HAP-1 (cell line): Measurements from ENCODE around the gene TRIP10.
"Not testable (repeated sequence)": the region's sequence is repeated elsewhere in the genome, so short reads cannot be mapped to it uniquely, and the experiment has no call there.

Experiments
- DNase-seq, 2 experiments: peaks; one replicate each; pipeline ENCODE4 v3.0.0-alpha.2; 2016 to 2020; ENCODE audit warnings: low spot score in 2 of 2
- H3K27me3 ChIP-seq: fragments of 250-450 bp; sonication (Bioruptor Pico); 2 replicates; pipeline ENCODE4 v1.5.1; 2020; ENCODE audit warnings: low read depth, mild to moderate bottlenecking, moderate library complexity
- H3K36me3 ChIP-seq: fragments of 250-450 bp; sonication (Bioruptor Pico); replicated peaks from 2 replicates; pipeline ENCODE4 v1.5.1; 2020; ENCODE audit warnings: mild to moderate bottlenecking
- H3K4me1 ChIP-seq: fragments of 250-450 bp; sonication (Bioruptor Pico); 2 replicates; pipeline ENCODE4 v1.5.1; 2020; ENCODE audit warnings: mild to moderate bottlenecking
- H3K4me3 ChIP-seq: fragments of 250-450 bp; sonication (Bioruptor Pico); 2 replicates; pipeline ENCODE4 v1.5.1; 2020; ENCODE audit warnings: mild to moderate bottlenecking, moderate library complexity
- H3K9me3 ChIP-seq: fragments of 250-450 bp; sonication (Bioruptor Pico); 2 replicates; pipeline ENCODE4 v1.5.1; 2020; ENCODE audit warnings: mild to moderate bottlenecking, moderate library complexity
- in situ Hi-C: fragments of 300-500 bp; cut with MboI; formaldehyde crosslinking; loops from 3 replicates; pipeline ENCODE4 v1.14.3; 2020; ENCODE audit warnings: low sequenced_read_pairs, inconsistent platforms, mixed read lengths

The TRIP10 gene

GRCh38 chr19:6736917-6737283, 2.6 kb upstream of the TRIP10 start:
- H3K4me3 ChIP-seq = peak overlapping the region; percentile 74
- peaks cover 24% of the 10 kb centered on the region for H3K4me1 ChIP-seq

GRCh38 chr19:6737284-6737872, 2.1 kb upstream of the TRIP10 start, which contains the start of gene GPR108:
GPR108 (minus strand) TSS chr19:6737580; CDS start chr19:6737576, 4 bp downstream.
- Histone ChIP-seq H3K4me1 (peaks cover 24% of the 10 kb centered on the region), H3K9me3 (no peaks in the 10 kb centered on the region), H3K4me3 (peak within 1 kb of the TSS; percentile 74), H3K36me3 (peaks cover 9% of the 10 kb centered on the region), H3K27me3 (no peaks in the 10 kb centered on the region)
- DNase-seq = peak; percentile 99 to 100
- in situ Hi-C loops = loop anchor here (5.0 kb wide), 1 partner anchor 220 kb away; no protein-coding TSS in a partner anchor

More at GRCh38 chr19:6736917-6737283, 2.6 kb upstream of the TRIP10 start:
- in situ Hi-C loops = loop anchor here (5.0 kb wide), 1 partner anchor 220 kb away; no protein-coding TSS in a partner anchor
- Histone ChIP-seq H3K9me3 (no peaks in the 10 kb centered on the region), H3K36me3 (peaks cover 6% of the 10 kb centered on the region), H3K27me3 (no peaks in the 10 kb centered on the region)
- DNase-seq = peak in 1 of 2 experiments; percentile 69

GRCh38 chr19:6737873-6738786, 1.4 kb upstream of the TRIP10 start:
- no peak for DNase-seq
- Histone ChIP-seq H3K27me3 (no peaks in the 10 kb centered on the region), H3K4me3 (no peak overlapping the region; the same call in none of the 2 replicates), H3K36me3 (peaks cover 17% of the 10 kb centered on the region), H3K9me3 (no peaks in the 10 kb centered on the region), H3K4me1 (peaks cover 24% of the 10 kb centered on the region)
- in situ Hi-C loops = loop anchor here (5.0 kb wide), 1 partner anchor 221 kb away; no protein-coding TSS in a partner anchor

- Histone ChIP-seq H3K27me3 (no peaks in the 10 kb centered on the region), H3K4me3 (peak overlapping the region; percentile 26), H3K4me1 (peaks cover 25% of the 10 kb centered on the region), H3K9me3 (no peaks in the 10 kb centered on the region), H3K36me3 (peaks cover 23% of the 10 kb centered on the region)
- DNase-seq = peak; percentile 91 to 93
- in situ Hi-C loops = loop anchor here (5.0 kb wide), 1 partner anchor 222 kb away; no protein-coding TSS in a partner anchor
Measured at GRCh38 chr19:6738787-6739389, 592 bp upstream of the TRIP10 start.

- Histone ChIP-seq H3K27me3 (no peaks in the 10 kb centered on the region), H3K4me1 (peaks cover 35% of the 10 kb centered on the region), H3K4me3 (peak overlapping the region; percentile 90), H3K36me3 (peaks cover 34% of the 10 kb centered on the region), H3K9me3 (no peaks in the 10 kb centered on the region)
- DNase-seq = peak in 1 of 2 experiments; percentile 62
- in situ Hi-C loops = loop anchor here (5.0 kb wide), 1 partner anchor 223 kb away; no protein-coding TSS in a partner anchor
Measured at GRCh38 chr19:6739883-6740588, 556 bp downstream of the TRIP10 start.

- Histone ChIP-seq H3K4me1 (peaks cover 34% of the 10 kb centered on the region), H3K27me3 (no peaks in the 10 kb centered on the region), H3K9me3 (no peaks in the 10 kb centered on the region), H3K4me3 (peak overlapping the region; percentile 90), H3K36me3 (peaks cover 40% of the 10 kb centered on the region)
- in situ Hi-C loops = no loop called here
- peak; percentile 14 to 78 for DNase-seq
Measured at GRCh38 chr19:6740589-6741343, 1.3 kb downstream of the TRIP10 start.

GRCh38 chr19:6743066-6743465, 3.6 kb downstream of the TRIP10 start:
- H3K27me3 ChIP-seq = no peaks in the 10 kb centered on the region
- no peak overlapping the region for H3K4me3 ChIP-seq
- in situ Hi-C loops = no loop called here
- peaks cover 28% of the 10 kb centered on the region for H3K4me1 ChIP-seq
- no peaks in the 10 kb centered on the region for H3K9me3 ChIP-seq
- DNase-seq = no peak
- H3K36me3 ChIP-seq = peaks cover 61% of the 10 kb centered on the region

GRCh38 chr19:6743714-6744380, 4.4 kb downstream of the TRIP10 start:
- Histone ChIP-seq H3K4me3 (no peak overlapping the region), H3K4me1 (peaks cover 20% of the 10 kb centered on the region), H3K36me3 (peaks cover 69% of the 10 kb centered on the region), H3K27me3 (no peaks in the 10 kb centered on the region), H3K9me3 (no peaks in the 10 kb centered on the region)
- DNase-seq = peak in 1 of 2 experiments; percentile 34
- in situ Hi-C loops = no loop called here

- in situ Hi-C loops = no loop called here
- Histone ChIP-seq H3K4me3 (no peak overlapping the region), H3K27me3 (no peaks in the 10 kb centered on the region), H3K9me3 (no peaks in the 10 kb centered on the region), H3K36me3 (peaks cover 77% of the 10 kb centered on the region), H3K4me1 (peaks cover 15% of the 10 kb centered on the region)
- DNase-seq = peak; percentile 11 to 62
Measured at GRCh38 chr19:6744381-6745301, 5.2 kb downstream of the TRIP10 start.

- DNase-seq = no peak
- no peaks in the 10 kb centered on the region for H3K27me3 ChIP-seq
- in situ Hi-C loops = no loop called here
- no peaks in the 10 kb centered on the region for H3K9me3 ChIP-seq
- H3K36me3 ChIP-seq = peaks cover 88% of the 10 kb centered on the region
- H3K4me1 ChIP-seq = peaks cover 15% of the 10 kb centered on the region
- no peak overlapping the region for H3K4me3 ChIP-seq
Measured at GRCh38 chr19:6745965-6746364, 6.5 kb downstream of the TRIP10 start.

- H3K9me3 ChIP-seq, DNase-seq, H3K4me3 ChIP-seq, in situ Hi-C loops, H3K27me3 ChIP-seq: not testable (repeated sequence)
- Histone ChIP-seq H3K4me1 (peaks cover 19% of the 10 kb centered on the region), H3K36me3 (peaks cover 83% of the 10 kb centered on the region)
Measured at GRCh38 chr19:6748543-6748942, 9.1 kb downstream of the TRIP10 start.
